K562 (cell line): Measurements from ENCODE around the gene LRMDA. TPM values are rescaled to one million over a fixed set of nuclear protein-coding genes. Genes with fewer than 3 reads are reported as not detected.

Experiments
- BRD9 ChIP-seq: fragments of 450-650 bp; IDR thresholded peaks from 2 replicates; pipeline ENCODE4 v1.6.1; 2018; ENCODE audit warnings: low read depth; ENCODE audit not compliant: partially characterized antibody
- C11orf30 ChIP-seq: fragments of 450-650 bp; IDR thresholded peaks from 2 replicates; pipeline ENCODE4 v1.6.1; 2016; ENCODE audit warnings: low read depth, mild to moderate bottlenecking
- CBX2 ChIP-seq: fragments of 200-600 bp; sonication (generic); IDR thresholded peaks from one replicate; pipeline ENCODE4 v1.6.1; 2012; ENCODE audit warnings: mild to moderate bottlenecking, low read length, inconsistent platforms; ENCODE audit not compliant: insufficient read depth, poor library complexity, severe bottlenecking
- HDAC1 ChIP-seq, 2 experiments: fragments of 450-650 bp; IDR thresholded peaks; 2 replicates each; pipeline ENCODE4 v1.6.1; 2016 to 2017; ENCODE audit warnings: inconsistent platforms in 1 of 2, mild to moderate bottlenecking in 1 of 2, moderate library complexity in 1 of 2
- MAFF ChIP-seq: IDR thresholded peaks from 2 replicates; pipeline ENCODE4 v1.6.1; 2012; ENCODE audit warnings: low read length, improper control_type of control experiment
- NBN ChIP-seq: fragments of 450-650 bp; IDR thresholded peaks from 2 replicates; pipeline ENCODE4 v1.6.1; 2016; ENCODE audit warnings: low read depth, mild to moderate bottlenecking
- NFE2 ChIP-seq: IDR thresholded peaks from 2 replicates; pipeline ENCODE4 v1.6.1; 2014; ENCODE audit warnings: antibody characterized with exemption, low read depth
- NFE2L1 ChIP-seq: fragments of 450-650 bp; IDR thresholded peaks from 2 replicates; pipeline ENCODE4 v1.6.1; 2016; ENCODE audit warnings: missing genetic modification characterization, low read depth, mild to moderate bottlenecking, missing compliant biosample characterization, moderate library complexity, borderline replicate concordance
- RB1 ChIP-seq: fragments of 450-650 bp; IDR thresholded peaks from 2 replicates; pipeline ENCODE4 v1.6.1; 2017; ENCODE audit warnings: low read depth, mild to moderate bottlenecking
- RNF2 ChIP-seq: sonication (generic); IDR thresholded peaks from 2 replicates; pipeline ENCODE4 v1.6.1; 2016
- SMAD3 ChIP-seq: fragments of 450-650 bp; formaldehyde crosslinking; conservative IDR thresholded peaks from 2 replicates; pipeline ENCODE4 v1.4.0; 2020; ENCODE audit warnings: mild to moderate bottlenecking
- TSC22D4 ChIP-seq: fragments of 450-650 bp; IDR thresholded peaks from 2 replicates; pipeline ENCODE4 v1.6.1; 2016; ENCODE audit warnings: missing genetic modification characterization, missing biosample characterization, control low read depth
- ZNF12 ChIP-seq: sonication (generic); formaldehyde crosslinking; IDR thresholded peaks from 2 replicates; pipeline ENCODE4 v1.4.0; 2020; ENCODE audit warnings: mild to moderate bottlenecking, missing genetic modification reagents
- ZNF143 ChIP-seq: sonication (generic); formaldehyde crosslinking; IDR thresholded peaks from 2 replicates; pipeline ENCODE4 v1.9.0; 2022; ENCODE audit warnings: mild to moderate bottlenecking, missing genetic modification reagents
- ZNF316 ChIP-seq: fragments of 450-650 bp; IDR thresholded peaks from 2 replicates; pipeline ENCODE4 v1.6.1; 2016
- ZNF449 ChIP-seq: fragments of 250-450 bp; sonication (Bioruptor Pico); IDR thresholded peaks from 2 replicates; pipeline ENCODE4 v1.8.0; 2022; ENCODE audit warnings: moderate library complexity, mild to moderate bottlenecking, inconsistent platforms
- ZNF583 ChIP-seq: fragments of 250-450 bp; sonication (Bioruptor Pico); IDR thresholded peaks from 2 replicates; pipeline ENCODE4 v1.4.0; 2020
- polyA plus RNA-seq, 8 experiments: library from polyadenylated mRNA; depleted of rRNA in 4 of 8; stranded (reverse) in 5 of 8; unstranded in 3 of 8; fragments of >200 nt; fragmentation: Nextera tagmentation in 2 of 8; fragmentation: Illumina TruSeq in 1 of 8; extraction: Ambion mirVana in 2 of 8; extraction: Trizol in 1 of 8; gene quantifications; 2 replicates each; pipeline versions ENCODE4 v1.2.1 to v1.2.3, GENCODE V29; 2011 to 2014; ENCODE audit warnings: inconsistent platforms in 1 of 8, missing spikeins in 1 of 8
- total RNA-seq, 7 experiments: library from RNA; depleted of rRNA in 6 of 7; stranded (reverse); fragments of >200 nt in 6 of 7; fragmentation: Illumina TruSeq in 2 of 7; extraction: Trizol in 2 of 7; gene quantifications; 2 replicates each; pipeline versions ENCODE4 v1.2.1 to v1.2.3, GENCODE V29; 2011 to 2021; ENCODE audit warnings: low replicate concordance in 1 of 7
- TF ChIP-seq, protein P1 (sequence below): sonication (generic); formaldehyde crosslinking; IDR thresholded peaks from 2 replicates; pipeline ENCODE4 v1.8.0; 2022; ENCODE audit warnings: mild to moderate bottlenecking, missing genetic modification reagents
- TF ChIP-seq, protein P2 (sequence below): fragments of 450-650 bp; IDR thresholded peaks from 2 replicates; pipeline ENCODE4 v1.6.1; 2017; ENCODE audit warnings: antibody characterized with exemption

LRMDA gene
- total and polyA plus RNA-seq, 9 of the 15 experiments (the other 6 are each of a cell fraction or from before 2014, with no cell fraction given), result 0.25 TPM; not detected in 8

- peak; percentile 77 for TF ChIP-seq C11orf30
- TF ChIP-seq TSC22D4 (tag), result no peak
- no peak for TF ChIP-seq ZNF449 (CRISPR knock-in tag)
- no peak for TF ChIP-seq SMAD3
- TF ChIP-seq, protein P1, sequence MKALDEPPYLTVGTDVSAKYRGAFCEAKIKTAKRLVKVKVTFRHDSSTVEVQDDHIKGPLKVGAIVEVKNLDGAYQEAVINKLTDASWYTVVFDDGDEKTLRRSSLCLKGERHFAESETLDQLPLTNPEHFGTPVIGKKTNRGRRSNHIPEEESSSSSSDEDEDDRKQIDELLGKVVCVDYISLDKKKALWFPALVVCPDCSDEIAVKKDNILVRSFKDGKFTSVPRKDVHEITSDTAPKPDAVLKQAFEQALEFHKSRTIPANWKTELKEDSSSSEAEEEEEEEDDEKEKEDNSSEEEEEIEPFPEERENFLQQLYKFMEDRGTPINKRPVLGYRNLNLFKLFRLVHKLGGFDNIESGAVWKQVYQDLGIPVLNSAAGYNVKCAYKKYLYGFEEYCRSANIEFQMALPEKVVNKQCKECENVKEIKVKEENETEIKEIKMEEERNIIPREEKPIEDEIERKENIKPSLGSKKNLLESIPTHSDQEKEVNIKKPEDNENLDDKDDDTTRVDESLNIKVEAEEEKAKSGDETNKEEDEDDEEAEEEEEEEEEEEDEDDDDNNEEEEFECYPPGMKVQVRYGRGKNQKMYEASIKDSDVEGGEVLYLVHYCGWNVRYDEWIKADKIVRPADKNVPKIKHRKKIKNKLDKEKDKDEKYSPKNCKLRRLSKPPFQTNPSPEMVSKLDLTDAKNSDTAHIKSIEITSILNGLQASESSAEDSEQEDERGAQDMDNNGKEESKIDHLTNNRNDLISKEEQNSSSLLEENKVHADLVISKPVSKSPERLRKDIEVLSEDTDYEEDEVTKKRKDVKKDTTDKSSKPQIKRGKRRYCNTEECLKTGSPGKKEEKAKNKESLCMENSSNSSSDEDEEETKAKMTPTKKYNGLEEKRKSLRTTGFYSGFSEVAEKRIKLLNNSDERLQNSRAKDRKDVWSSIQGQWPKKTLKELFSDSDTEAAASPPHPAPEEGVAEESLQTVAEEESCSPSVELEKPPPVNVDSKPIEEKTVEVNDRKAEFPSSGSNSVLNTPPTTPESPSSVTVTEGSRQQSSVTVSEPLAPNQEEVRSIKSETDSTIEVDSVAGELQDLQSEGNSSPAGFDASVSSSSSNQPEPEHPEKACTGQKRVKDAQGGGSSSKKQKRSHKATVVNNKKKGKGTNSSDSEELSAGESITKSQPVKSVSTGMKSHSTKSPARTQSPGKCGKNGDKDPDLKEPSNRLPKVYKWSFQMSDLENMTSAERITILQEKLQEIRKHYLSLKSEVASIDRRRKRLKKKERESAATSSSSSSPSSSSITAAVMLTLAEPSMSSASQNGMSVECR (CRISPR knock-in tag), result no peak
- TF ChIP-seq NFE2L1 (tag), result peak; percentile 33; the same call in 1 of the 2 replicates
- TF ChIP-seq BRD9, result no peak
- TF ChIP-seq MAFF, result peak; percentile 64
- no peak for TF ChIP-seq ZNF12 (CRISPR knock-in tag)
- no peak for TF ChIP-seq RNF2
- TF ChIP-seq, protein P2, sequence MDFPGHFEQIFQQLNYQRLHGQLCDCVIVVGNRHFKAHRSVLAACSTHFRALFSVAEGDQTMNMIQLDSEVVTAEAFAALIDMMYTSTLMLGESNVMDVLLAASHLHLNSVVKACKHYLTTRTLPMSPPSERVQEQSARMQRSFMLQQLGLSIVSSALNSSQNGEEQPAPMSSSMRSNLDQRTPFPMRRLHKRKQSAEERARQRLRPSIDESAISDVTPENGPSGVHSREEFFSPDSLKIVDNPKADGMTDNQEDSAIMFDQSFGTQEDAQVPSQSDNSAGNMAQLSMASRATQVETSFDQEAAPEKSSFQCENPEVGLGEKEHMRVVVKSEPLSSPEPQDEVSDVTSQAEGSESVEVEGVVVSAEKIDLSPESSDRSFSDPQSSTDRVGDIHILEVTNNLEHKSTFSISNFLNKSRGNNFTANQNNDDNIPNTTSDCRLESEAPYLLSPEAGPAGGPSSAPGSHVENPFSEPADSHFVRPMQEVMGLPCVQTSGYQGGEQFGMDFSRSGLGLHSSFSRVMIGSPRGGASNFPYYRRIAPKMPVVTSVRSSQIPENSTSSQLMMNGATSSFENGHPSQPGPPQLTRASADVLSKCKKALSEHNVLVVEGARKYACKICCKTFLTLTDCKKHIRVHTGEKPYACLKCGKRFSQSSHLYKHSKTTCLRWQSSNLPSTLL, result no peak
- no peak for TF ChIP-seq RB1
- peak; percentile 88 for TF ChIP-seq ZNF316
- TF ChIP-seq ZNF143 (CRISPR knock-in tag), result no peak
- no peak for TF ChIP-seq NBN
- no peak for TF ChIP-seq CBX2
- peak; percentile 39; the same call in 1 of the 2 replicates for TF ChIP-seq NFE2
- no peak for TF ChIP-seq HDAC1 (IDR thresholded peaks at IDR 0.05)
- no peak for TF ChIP-seq ZNF583 (CRISPR knock-in tag)
Measured at GRCh38 chr10:75987616-75988015, 556.2 kb downstream of the LRMDA start (continued).
